ENCODE measurements around the gene TSPYL2.

The TSPYL2 gene

DNA sequence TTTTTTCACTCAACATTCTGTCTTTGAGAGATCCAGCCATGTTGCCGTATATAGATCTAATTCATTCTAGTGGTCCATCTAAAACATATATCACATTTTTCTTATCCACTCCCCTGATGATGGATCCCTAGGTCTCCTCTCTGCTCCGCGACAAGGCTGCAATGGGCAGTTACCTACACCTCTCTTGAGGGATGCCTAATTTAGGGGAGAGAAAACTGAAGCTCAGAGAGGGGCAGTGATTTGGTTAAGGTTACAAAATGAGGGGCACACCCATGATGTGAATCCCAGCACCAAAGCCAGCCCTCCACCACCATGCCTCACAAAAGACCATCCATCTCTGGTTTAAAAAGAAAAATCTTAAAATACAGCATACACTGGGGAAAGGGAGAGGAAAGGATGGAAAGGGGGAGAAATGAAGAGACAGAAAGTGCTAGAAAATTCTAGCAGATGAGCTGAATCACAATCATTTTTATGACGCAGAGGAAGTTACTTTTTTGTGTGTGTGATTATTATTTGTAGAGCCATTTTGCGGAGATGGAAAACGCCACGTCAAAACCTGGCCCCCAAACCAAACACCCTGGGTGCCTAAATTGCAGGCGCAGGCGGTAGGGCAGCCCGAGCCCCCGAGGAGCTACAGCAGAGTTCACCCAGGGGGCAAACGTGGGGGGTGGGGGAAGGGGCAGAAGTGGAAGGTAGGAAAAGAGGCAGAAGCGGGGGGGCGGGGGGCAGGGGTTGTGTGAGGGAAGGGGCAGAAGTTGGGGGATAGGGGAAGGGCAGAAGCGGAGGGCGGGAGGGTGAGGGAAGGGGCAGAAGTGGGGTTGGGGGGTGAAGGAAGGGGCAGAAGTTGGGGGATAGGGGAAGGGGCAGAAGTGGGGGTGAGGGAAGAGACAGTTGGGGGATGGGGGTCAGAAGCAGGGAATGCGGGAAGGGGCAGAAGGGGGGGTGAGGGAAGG, 1.3 kb upstream of the TSPYL2 start:
- H3K4me3 ChIP-seq (ENCODE audit: low read depth, low read length) = peak overlapping the region; percentile 27
- TF ChIP-seq CTCF (conservative IDR thresholded peaks at IDR 0.05; ENCODE audit: low read depth, low read length) = no peak
- no peak for DNase-seq (ENCODE audit: low read depth)

DNA sequence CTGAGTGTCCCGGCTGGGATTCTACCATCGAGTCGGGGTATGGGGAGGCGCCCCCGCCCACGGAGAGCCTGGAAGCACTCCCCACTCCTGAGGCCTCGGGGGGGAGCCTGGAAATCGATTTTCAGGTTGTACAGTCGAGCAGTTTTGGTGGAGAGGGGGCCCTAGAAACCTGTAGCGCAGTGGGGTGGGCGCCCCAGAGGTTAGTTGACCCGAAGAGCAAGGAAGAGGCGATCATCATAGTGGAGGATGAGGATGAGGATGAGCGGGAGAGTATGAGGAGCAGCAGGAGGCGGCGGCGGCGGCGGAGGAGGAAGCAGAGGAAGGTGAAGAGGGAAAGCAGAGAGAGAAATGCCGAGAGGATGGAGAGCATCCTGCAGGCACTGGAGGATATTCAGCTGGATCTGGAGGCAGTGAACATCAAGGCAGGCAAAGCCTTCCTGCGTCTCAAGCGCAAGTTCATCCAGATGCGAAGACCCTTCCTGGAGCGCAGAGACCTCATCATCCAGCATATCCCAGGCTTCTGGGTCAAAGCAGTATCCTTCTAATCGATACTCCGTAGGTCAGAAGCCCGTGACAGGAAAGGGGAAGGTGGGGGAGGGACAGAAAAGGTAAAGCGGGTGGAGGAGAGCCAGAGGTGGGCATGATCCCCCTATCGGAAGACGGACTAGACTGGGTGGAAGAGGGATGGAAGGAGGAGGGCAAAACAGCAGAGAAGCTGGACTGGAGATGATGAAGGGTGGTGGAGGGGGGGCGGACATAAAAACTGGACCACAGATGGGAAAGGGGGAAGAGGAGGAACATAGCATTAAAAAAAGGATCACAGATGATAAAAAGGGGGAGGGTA, 828 bp downstream of the TSPYL2 start:
- H3K4me3 ChIP-seq (ENCODE audit: low read depth, low read length) = peak overlapping the region; percentile 71
- no peak for DNase-seq (ENCODE audit: low read depth)
- TF ChIP-seq CTCF (conservative IDR thresholded peaks at IDR 0.05; ENCODE audit: low read depth, low read length) = no peak

GRCh38 chrX:53084043-53084570, 1.9 kb downstream of the TSPYL2 start:
- no peak for DNase-seq (ENCODE audit: low read depth)
- TF ChIP-seq CTCF (conservative IDR thresholded peaks at IDR 0.05; ENCODE audit: low read depth, low read length) = no peak
- peak overlapping the region; percentile 71 for H3K4me3 ChIP-seq (ENCODE audit: low read depth, low read length)

GRCh38 chrX:53084863-53085262, 2.7 kb downstream of the TSPYL2 start:
- H3K4me3 ChIP-seq (ENCODE audit: low read depth, low read length) = no peak overlapping the region
- no peak for DNase-seq (ENCODE audit: low read depth)
- TF ChIP-seq CTCF (conservative IDR thresholded peaks at IDR 0.05; ENCODE audit: low read depth, low read length) = no peak

DNA sequence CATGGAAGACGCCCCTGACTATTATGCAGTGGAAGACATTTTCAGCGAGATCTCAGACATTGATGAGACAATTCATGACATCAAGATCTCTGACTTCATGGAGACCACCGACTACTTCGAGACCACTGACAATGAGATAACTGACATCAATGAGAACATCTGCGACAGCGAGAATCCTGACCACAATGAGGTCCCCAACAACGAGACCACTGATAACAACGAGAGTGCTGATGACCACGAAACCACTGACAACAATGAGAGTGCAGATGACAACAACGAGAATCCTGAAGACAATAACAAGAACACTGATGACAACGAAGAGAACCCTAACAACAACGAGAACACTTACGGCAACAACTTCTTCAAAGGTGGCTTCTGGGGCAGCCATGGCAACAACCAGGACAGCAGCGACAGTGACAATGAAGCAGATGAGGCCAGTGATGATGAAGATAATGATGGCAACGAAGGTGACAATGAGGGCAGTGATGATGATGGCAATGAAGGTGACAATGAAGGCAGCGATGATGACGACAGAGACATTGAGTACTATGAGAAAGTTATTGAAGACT, 3.6 kb downstream of the TSPYL2 start:
- DNase-seq (ENCODE audit: low read depth) = no peak
- TF ChIP-seq CTCF (conservative IDR thresholded peaks at IDR 0.05; ENCODE audit: low read depth, low read length) = no peak
- H3K4me3 ChIP-seq (ENCODE audit: low read depth, low read length) = no peak overlapping the region

DNA sequence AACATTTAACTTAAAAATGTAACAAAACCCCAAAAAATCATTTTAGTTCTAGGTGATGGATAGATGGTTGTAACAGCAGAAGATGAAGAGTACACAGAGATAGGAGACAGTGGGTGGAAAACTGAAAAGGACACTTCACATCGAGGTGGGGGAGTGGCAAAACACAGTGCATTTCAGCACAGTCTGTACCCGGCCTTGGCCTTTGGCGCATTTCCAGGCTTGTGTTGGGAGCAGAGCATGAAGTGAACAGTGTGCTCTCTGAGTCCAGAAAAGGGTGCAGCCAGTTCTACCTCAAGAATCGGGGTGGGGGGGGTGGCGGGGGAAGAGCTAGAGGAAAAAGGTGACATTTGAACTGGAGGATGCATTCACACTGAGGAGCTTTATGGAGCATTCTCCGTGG, 4.3 kb downstream of the TSPYL2 start:
- no peak for TF ChIP-seq CTCF (conservative IDR thresholded peaks at IDR 0.05; ENCODE audit: low read depth, low read length)

More for the DNA sequence above, 4.3 kb downstream of the TSPYL2 start:
- DNase-seq (ENCODE audit: low read depth) = peak; percentile 65
- H3K4me3 ChIP-seq (ENCODE audit: low read depth, low read length) = no peak overlapping the region

Data from choroid plexus epithelial cell (primary cell).